ENCODE results near the gene TRIP13.
"Not testable (repeated sequence)": the region's sequence is repeated elsewhere in the genome, so short reads cannot be mapped to it uniquely, and the experiment has no call there.

Gene TRIP13

DNA sequence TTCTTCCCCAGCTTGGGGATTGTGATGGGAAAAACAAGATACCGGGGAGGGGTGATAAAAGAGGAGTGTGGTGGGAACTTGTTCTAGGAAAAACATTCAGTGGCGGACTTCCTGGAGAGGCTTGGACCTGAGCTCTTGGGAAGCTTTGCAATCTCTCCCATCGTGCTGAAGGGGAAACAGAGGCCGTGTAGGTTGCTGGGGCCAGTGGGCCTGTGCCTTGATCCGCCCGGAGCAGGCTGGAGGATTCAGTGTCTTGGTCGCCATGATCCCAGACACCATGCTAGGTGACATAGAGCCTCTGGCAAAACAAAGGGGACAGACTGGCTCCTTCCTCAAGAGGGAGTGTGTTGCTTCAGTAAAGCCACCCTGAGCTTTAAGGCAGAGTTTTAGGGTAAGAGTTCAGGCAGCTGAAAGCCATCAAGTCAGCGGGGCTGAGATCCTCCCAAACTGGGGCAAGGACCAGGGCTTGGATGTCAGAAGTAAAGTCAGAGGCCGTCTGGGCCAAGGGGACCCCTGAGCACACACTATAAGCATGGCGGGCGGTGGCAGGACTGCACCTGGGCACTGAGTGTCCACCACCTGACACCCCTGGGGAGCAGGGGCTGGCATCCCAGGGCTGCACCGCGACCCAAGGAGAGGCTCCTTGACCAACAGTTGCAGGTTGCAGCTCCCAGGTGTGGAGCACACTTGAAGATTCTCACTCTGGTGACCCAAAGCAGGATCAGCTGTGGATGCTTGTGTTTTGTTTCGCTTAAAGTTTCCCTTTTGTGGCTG, 44.7 kb downstream of the TRIP13 start:
- TF ChIP-seq PAX5 (IDR thresholded peaks at IDR 0.05; ENCODE audit: insufficient read depth, low read length, severe bottlenecking), result no peak
- FAIRE-seq (no peak), DNase-seq (ENCODE audit: insufficient read length, low spot score) (no peak)

GRCh38 chr5:939368-939767, 46.7 kb downstream of the TRIP13 start:
- no peak for DNase-seq (ENCODE audit: insufficient read length, low spot score)
- TF ChIP-seq PAX5 (IDR thresholded peaks at IDR 0.05; ENCODE audit: insufficient read depth, low read length, severe bottlenecking), result no peak
- TF ChIP-seq SPI1 (IDR thresholded peaks at IDR 0.05; ENCODE audit: low read depth, low read length), result no peak
- no peak for TF ChIP-seq POLR2AphosphoS5 (IDR thresholded peaks at IDR 0.05; ENCODE audit: low read depth, low read length)
- no peak for TF ChIP-seq TAF1 (IDR thresholded peaks at IDR 0.05; ENCODE audit: low read depth, low read length)
- TF ChIP-seq POU2F2 (IDR thresholded peaks at IDR 0.05; ENCODE audit: low read depth, low read length), result no peak
- TF ChIP-seq POLR2A (IDR thresholded peaks at IDR 0.05; ENCODE audit: low read depth, low read length), result no peak
- FAIRE-seq, result no peak

DNA sequence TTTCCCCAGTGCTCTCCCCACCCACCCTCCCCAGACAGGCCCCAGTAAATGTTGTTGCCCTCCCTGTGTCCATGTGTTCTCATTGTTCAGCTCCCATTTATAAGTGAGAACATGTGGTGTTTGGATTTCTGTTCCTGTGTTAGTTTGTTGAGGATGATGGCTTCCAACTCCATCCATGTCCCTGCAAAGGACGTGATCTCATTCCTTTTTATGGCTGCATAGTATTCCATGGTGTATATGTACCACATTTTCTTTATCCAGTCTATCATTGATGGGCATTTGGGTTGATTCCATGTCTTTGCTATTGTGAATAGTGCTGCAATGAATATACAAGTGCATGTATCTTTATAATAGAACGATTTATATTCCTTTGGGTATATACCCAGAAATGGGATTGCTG, 48.1 kb downstream of the TRIP13 start:
- DNase-seq (ENCODE audit: insufficient read length, low spot score); FAIRE-seq: not testable (repeated sequence)

DNA sequence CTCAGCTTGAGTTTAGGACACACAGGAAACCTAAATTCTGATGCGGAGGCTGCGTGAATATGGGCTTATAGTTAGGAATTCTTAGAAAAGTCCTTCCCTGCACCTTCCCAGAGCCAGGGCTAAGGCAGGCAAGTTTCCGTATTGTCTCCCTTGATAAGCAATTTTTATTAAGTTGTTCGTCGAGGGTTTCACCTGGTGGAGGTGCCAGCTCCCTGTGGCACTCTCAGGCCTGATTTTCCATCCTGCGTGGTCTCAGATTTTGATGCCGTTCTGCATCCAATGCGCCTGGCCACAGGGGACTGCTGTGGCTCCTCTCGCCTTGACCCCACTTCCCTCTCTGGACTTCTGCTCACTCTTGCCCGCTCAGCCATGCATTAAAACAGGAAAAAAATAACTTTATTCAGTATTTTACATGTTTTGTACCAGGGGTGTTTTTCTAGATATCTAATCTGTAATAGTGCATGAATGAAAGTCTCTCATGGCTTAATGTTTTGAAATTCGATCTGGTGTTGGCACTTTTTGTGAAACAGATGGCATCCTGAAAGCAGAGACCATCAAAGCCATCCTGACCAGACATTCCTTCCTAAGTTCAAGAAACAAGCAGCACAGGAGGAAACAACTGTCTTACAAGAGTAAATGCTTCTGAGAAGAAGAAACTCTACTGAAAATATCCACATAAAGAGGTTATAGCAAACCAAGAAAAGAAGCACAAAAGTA, 50.7 kb downstream of the TRIP13 start:
- no peak for FAIRE-seq
- TF ChIP-seq TAF1 (IDR thresholded peaks at IDR 0.05; ENCODE audit: low read depth, low read length), result no peak
- TF ChIP-seq SPI1 (IDR thresholded peaks at IDR 0.05; ENCODE audit: low read depth, low read length), result no peak
- TF ChIP-seq POU2F2 (IDR thresholded peaks at IDR 0.05; ENCODE audit: low read depth, low read length), result no peak
- no peak for TF ChIP-seq POLR2A (IDR thresholded peaks at IDR 0.05; ENCODE audit: low read depth, low read length)
- no peak for TF ChIP-seq PAX5 (IDR thresholded peaks at IDR 0.05; ENCODE audit: insufficient read depth, low read length, severe bottlenecking)
- TF ChIP-seq POLR2AphosphoS5 (IDR thresholded peaks at IDR 0.05; ENCODE audit: low read depth, low read length), result no peak
- no peak for DNase-seq (ENCODE audit: insufficient read length, low spot score)

- DNase-seq (ENCODE audit: insufficient read length, low spot score), result no peak
- no peak for FAIRE-seq
- no peak for TF ChIP-seq POLR2AphosphoS5 (IDR thresholded peaks at IDR 0.05; ENCODE audit: low read depth, low read length)
- no peak for TF ChIP-seq SPI1 (IDR thresholded peaks at IDR 0.05; ENCODE audit: low read depth, low read length)
- no peak for TF ChIP-seq PAX5 (IDR thresholded peaks at IDR 0.05; ENCODE audit: insufficient read depth, low read length, severe bottlenecking)
- no peak for TF ChIP-seq POLR2A (IDR thresholded peaks at IDR 0.05; ENCODE audit: low read depth, low read length)
- TF ChIP-seq POU2F2 (IDR thresholded peaks at IDR 0.05; ENCODE audit: low read depth, low read length), result no peak
- TF ChIP-seq TAF1 (IDR thresholded peaks at IDR 0.05; ENCODE audit: low read depth, low read length), result no peak
Measured at GRCh38 chr5:943918-944620, 51.4 kb downstream of the TRIP13 start.

DNA sequence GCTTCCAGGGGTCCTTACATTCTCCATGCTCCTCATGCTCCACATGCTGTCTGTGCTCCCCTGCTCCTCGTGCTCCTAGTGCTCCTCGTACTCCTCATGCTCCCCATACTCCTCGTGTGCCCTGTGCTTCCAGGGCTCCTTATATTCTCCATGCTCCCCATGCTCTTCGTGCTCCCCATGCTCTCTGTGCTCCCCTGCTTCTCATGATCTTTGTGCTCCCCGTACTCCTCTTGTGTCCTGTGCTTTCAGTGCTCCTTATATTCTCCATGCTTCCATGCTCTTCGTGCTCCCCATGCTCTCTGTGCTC, 51.9 kb downstream of the TRIP13 start:
- DNase-seq (ENCODE audit: insufficient read length, low spot score), result no peak
- FAIRE-seq, result no peak
- no peak for TF ChIP-seq POU2F2 (IDR thresholded peaks at IDR 0.05; ENCODE audit: low read depth, low read length)
- no peak for TF ChIP-seq POLR2AphosphoS5 (IDR thresholded peaks at IDR 0.05; ENCODE audit: low read depth, low read length)
- TF ChIP-seq TAF1 (IDR thresholded peaks at IDR 0.05; ENCODE audit: low read depth, low read length), result no peak
- TF ChIP-seq SPI1 (IDR thresholded peaks at IDR 0.05; ENCODE audit: low read depth, low read length), result no peak
- no peak for TF ChIP-seq PAX5 (IDR thresholded peaks at IDR 0.05; ENCODE audit: insufficient read depth, low read length, severe bottlenecking)
- no peak for TF ChIP-seq POLR2A (IDR thresholded peaks at IDR 0.05; ENCODE audit: low read depth, low read length)

DNA sequence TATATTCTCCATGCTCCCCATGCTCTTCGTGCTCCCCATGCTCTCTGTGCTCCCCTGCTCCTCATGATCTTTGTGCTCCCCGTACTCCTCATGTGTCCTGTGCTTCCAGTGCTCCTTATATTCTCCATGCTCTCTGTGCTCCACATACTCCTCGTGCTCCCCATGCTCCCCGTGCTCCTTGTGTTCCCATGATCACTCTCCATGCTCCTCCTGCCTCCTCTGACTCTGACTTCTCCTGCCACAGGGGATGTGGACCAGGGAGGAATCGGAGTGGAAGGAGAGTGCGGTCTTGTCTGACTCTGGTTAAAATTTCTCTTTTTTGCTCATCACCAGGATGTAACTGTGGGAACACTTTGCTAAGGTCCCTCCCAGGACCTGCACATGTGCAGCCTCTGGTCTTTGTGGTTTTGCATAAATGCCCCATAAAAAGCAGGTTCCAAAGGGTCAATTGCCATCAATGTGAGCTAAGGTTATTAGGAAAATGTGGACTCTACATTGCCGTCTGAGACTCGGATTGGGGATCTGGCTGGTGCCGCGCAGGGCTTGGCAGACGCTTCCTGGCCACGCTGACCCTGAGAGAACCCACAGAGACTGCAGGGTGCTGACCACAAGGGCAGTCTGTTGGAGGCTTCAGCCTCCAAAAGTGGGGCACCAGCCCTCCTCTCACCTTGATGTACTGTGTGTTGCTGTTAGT, 52.5 kb downstream of the TRIP13 start:
- no peak for DNase-seq (ENCODE audit: insufficient read length, low spot score)
- TF ChIP-seq PAX5 (IDR thresholded peaks at IDR 0.05; ENCODE audit: insufficient read depth, low read length, severe bottlenecking), result no peak
- FAIRE-seq, result no peak

DNA sequence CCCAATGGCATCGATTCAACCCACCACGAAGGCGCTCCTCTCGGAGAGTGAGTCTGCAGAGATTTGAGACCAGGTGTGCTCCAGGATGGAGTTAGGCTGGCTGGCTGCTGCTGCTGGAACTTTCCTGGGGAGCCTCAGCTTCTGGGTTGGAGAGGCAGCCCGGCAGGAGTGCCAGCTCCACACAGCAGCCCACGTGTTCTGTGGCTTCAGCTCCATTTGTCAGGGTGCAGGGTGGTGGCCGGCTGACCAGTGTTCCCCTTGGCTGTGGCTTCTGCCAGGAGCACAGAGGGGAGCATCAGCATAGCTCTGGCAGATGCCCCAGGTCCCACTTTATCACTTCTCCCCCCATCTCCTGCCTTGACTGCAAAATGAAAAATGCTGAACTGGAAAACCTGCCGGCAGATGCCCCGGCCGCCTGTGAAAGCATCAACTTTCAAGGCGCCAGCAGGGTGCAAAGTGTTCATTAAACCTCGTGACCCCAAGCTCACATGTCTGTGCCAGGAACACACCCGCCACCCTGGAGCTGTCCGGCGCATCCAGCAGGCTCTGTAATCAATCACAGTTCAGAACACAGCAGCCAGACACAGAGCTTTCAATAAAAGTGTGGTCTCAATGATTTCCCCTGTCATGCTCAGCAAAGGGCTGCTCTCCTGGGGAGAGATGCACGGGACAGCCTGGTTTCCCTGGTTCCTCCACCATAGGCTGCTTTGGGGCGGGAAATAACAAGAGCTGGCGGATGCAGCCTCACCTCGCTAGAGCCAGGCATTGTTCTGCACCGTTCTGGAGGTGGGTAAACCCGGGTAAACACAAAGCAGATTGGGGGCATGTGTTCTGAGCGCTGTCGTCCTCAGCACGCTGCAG, 53.2 kb downstream of the TRIP13 start:
- TF ChIP-seq TAF1 (IDR thresholded peaks at IDR 0.05; ENCODE audit: low read depth, low read length), result no peak
- TF ChIP-seq POU2F2 (IDR thresholded peaks at IDR 0.05; ENCODE audit: low read depth, low read length), result no peak
- TF ChIP-seq PAX5 (IDR thresholded peaks at IDR 0.05; ENCODE audit: insufficient read depth, low read length, severe bottlenecking), result no peak
- TF ChIP-seq POLR2AphosphoS5 (IDR thresholded peaks at IDR 0.05; ENCODE audit: low read depth, low read length), result no peak
- no peak for TF ChIP-seq SPI1 (IDR thresholded peaks at IDR 0.05; ENCODE audit: low read depth, low read length)
- TF ChIP-seq POLR2A (IDR thresholded peaks at IDR 0.05; ENCODE audit: low read depth, low read length), result no peak
- DNase-seq (ENCODE audit: insufficient read length, low spot score), result no peak
- FAIRE-seq, result no peak
